Fibroblast of pulmonary artery (primary cell): ENCODE data around the gene SERPINH1.

ENCODE experiments used
- DNase-seq: peaks from one replicate; pipeline ENCODE4 v3.0.0-alpha.2; 2010; ENCODE audit warnings: low read depth
- H3K4me3 ChIP-seq: replicated peaks from 2 replicates; pipeline ENCODE4 v1.5.1; 2011; ENCODE audit warnings: low read depth, mild to moderate bottlenecking, control low read depth, low read length, moderate library complexity
- CTCF ChIP-seq: IDR thresholded peaks from 2 replicates; pipeline ENCODE4 v1.5.1; 2011; ENCODE audit warnings: mild to moderate bottlenecking, control low read depth, low read length, inconsistent platforms; ENCODE audit errors: missing control alignments

The SERPINH1 gene

GRCh38 chr11:75576017-75576416 lies 14.0 kb downstream of the SERPINH1 start:
- TF ChIP-seq CTCF: no peak
- no peak for DNase-seq

DNA sequence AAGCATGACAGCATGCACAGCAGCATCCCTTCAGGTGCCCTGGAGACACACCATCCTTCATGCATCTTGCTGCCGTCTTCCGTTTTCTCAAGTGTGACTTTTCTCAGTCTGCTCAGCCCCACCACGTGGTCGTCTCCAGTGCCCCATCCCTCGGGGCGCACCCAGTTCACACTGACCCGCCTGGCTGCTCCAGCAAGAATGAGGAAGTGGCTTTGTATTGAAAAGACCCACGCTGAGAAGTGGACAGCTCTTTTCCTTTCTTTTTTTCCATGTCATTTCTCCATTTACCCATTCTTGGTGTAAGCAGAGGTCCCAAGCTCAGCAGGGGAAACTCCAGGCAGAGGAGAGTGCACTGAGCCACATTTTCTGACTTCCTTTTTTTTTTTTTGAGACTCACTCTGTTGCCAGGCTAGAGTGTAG lies 14.5 kb downstream of the SERPINH1 start:
- TF ChIP-seq CTCF: no peak
- H3K4me3 ChIP-seq: no peak overlapping the region
- DNase-seq: peak; percentile 53

More at GRCh38 chr11:75576017-75576416, 14.0 kb downstream of the SERPINH1 start:
- no peak overlapping the region for H3K4me3 ChIP-seq

- H3K4me3 ChIP-seq: no peak overlapping the region
- DNase-seq: no peak
- peak; percentile 59 for TF ChIP-seq CTCF
Observed at GRCh38 chr11:75577207-75577606, 15.2 kb downstream of the SERPINH1 start.

DNA sequence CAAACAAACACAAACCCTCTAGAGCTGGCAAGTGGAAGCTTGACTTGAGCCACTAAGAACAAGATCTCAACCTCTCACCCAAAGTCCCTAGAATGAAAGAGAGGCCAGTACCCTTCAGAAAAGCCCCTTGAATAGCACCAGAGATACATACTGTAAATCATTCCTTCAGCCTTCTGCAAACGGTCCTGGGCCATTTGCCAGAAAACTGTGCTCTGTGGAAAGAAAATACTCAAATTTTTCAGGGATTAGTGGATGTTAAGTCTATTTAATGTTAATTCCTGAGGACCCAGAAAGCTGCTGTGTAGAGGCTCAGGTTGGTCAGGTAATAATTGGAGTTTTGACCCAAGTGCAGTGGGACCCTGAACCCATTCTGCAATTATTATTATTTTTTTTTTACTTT lies 16.9 kb downstream of the SERPINH1 start:
- H3K4me3 ChIP-seq: no peak overlapping the region
- TF ChIP-seq CTCF: no peak
- DNase-seq: no peak

DNA sequence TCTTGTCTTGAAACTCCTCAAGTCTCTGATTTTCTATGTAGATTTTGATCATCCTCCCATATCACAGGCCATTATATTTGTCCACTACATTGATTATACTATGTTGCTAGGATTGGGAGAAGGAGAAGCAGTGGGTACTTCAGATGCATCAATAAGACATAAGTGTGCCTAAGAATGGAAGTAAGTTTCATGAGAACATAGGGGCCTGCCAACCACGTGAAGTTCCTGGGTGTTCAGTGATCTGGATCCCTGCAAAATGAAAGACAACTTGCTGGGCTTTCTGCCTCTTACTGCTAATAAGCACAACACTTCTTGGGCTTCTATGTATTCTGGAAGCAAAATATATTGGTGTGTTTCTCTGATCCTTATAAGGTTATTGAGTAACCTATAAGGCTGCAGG lies 17.8 kb downstream of the SERPINH1 start:
- DNase-seq: no peak
- TF ChIP-seq CTCF: no peak
- no peak overlapping the region for H3K4me3 ChIP-seq

- no peak for TF ChIP-seq CTCF
- DNase-seq: no peak
- peak overlapping the region; percentile 61 for H3K4me3 ChIP-seq
Observed at GRCh38 chr11:75582506-75582894, 20.4 kb downstream of the SERPINH1 start.

DNA sequence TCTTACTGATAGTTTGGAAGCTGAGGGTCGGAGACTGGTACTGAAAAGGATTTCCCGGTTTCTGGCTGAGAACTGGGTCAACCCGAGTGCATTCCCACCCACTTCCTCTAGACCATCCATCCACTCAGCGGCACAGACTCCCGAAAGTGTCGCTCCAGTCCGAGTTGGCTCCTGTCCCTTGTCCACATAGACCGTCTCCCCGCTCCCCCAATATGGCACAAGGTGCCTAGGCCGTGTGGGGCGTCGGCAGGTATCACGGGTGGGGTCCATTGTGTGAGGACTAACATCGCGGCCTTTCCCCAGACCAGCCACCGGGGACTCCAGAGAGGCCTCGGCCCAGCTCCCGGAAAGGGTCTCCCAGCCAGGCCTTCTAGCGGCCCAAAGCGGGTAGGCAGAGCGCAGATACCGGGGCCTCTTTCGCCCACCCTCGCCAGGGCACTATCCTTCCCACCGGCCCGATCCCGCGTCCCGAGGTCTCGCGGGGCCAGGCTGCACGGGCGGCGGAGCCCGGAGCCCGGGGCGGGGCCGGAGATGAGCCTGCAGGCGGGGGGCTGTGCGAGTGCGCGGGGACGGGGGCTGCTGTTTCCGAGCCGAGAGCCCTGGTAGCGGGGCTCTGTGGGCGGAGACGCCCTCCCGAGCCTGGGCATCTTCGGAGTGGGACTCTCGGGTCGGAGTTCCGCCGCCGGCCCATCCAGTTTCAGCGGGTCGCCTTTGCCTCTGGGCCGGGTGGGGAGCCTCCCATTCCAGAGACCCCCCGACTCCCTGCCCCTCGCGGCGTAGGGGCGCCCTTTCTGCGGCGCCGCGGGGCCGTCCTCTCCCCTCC lies 21.1 kb downstream of the SERPINH1 start:
- TF ChIP-seq CTCF: peak; percentile 29
- DNase-seq: peak; percentile 61
- H3K4me3 ChIP-seq: peak overlapping the region; percentile 61
